Cerebellar nuclear complex (tissue), 1 donor: ENCODE data around the gene TTC28.

Source experiments
- DNase-seq, 2 experiments: peaks; one replicate each; lab custom pipeline; 2025; lab: John Stamatoyannopoulos, UW

TTC28 gene

DNA sequence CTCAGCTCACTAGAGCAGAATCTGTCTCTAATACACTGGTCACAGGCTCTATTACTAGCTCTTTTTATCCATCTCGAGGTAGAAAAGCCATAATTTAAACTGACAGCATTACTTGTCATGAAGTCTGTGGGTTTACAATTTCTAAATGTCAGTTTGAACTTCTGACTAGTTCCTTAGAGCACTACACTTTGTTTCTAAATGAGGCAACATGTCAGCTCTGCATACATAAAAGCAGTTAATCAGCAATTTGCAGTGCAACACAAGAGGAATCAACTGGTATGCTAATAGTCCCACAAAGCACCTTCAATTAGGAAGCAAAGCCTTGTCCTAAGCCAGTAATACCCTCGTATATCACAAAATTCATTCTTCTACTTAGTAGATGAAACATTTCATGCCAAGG, 321.3 kb downstream of the TTC28 start:
- DNase-seq: no peak

DNA sequence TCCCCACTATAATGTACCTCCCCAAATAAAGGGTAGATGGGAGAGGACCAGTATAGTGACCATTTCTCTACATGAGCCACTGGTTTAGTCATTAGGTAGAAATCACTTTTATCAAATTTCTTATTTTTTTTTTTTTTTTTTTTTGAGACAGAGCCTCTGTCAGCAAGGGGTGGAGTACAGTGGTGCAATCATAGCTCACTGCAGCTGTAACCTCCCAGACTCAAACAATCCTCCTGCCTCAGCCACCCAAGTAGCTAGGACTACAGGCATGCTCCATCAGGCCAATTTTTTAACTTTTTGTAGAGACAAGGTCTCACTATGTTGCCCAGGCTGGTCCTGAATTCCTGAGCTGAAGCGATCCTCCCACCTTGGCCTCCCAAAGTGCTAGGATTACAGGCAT, 322.4 kb downstream of the TTC28 start:
- DNase-seq: no peak

DNA sequence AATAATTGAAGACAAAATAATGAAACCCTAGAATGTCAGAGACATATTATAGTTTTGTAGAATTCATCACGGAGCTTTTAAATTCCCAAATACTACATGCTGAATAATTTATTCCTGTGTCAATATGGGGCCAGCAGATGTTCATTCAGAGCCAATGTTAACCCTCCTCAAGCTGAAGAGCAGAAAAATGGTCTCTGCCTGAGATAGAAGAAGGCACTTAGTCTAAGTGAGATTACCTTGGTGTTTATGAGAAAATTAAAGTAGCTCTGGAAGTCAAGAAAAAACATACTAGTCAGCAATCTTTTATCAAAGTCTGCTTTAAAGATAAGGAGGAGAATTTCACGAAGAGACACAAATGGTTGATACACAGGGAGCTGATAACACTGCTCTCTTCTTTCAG, 328.2 kb downstream of the TTC28 start:
- DNase-seq: no peak

DNA sequence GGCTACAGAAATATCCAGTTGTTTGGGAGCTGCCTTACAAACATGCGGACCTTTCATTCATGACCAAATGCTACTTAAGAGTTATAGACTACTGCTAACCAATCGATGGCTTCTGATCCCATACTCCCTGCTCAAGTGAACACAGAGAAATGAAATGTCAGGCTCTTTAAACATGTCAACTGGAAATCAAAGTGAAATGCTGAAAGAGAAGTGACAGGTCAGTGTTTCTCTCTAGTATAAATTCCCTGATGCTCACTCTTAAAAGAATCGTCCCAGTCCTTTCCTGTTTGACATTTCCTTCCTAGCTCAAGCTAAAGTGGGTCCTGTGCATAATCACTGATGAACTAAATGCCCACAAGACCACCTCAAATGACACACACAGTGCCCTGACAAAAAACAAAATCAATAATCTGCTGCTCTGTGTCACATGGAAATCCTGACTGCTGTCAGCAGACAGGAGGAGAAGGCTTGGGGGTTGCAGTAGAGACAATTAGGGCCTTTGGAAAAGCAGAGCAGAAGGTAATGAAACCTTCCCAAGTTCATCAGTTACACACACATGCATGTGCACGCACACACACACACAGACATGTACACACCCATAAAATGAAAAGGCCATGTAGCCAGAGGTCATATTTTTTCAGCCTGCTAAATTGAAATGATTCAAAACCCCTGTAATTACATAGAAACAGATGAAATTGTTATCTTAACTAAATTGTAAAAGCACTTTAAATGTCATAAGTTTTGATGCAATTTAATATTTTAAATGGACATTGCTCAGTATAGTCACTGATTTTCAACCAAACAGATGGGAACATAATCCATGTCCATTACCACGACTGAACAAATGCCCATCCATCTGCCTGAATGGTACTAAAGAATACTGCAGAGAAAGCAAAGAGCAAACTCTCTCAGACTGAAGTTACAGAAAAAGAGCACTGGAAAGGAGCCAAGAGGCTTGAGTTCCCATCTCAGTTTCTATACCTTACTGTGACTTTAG, 330.7 kb downstream of the TTC28 start:
- DNase-seq: no peak

DNA sequence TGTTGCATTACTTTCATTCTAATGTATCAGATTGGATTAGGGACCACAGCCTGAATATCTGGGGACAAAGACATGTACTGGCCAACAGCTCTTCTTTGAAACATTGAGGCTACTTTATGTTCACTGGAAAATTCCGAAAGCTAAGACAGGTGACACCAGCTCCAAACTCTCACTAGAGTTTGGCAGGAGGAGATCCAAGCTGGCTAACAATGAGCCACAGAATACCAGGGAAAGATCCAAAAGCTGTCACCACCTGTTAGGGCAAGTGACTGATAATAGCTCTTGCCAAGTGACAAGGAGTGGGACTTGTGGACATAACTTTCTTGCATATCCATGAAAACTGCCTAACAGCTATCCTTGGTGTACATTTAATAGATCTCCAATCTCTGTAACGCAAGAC, 333.3 kb downstream of the TTC28 start:
- no peak for DNase-seq

DNA sequence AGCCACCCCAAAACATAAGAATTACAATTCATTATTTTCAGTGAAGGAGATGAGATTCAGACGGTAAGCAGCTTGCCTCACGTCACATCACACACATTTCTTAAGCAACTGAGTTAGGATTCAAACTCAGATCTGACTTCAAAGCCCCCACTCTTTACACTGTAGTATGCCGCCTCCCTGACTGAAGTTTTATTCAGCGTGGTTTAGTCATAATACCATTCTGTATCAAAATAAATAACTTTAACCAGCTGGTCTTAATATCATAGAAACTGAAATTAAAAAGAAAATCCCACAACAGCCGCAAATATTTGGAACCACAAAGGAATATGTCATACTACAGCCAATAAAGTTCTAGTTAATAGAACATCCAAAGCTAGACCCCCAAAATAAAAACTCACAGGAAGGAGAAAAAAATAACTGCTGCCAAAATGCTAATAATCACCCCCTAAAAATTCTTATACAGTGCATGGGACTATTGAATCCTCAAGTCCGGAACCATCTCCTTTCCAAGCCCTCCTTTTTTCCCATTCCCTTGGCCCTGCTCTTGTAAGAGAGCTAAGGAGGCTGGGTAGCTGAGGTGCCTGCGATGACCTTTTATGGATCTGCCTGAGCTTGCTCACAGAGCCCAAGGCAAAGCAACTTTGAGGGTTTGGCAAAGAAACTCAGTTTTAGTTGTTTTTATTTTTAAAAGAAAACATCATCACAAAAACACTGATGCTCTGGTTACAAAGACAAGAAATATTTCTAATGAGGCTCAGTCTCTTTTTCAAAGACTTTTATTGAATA, 334.5 kb downstream of the TTC28 start:
- DNase-seq: no peak

DNA sequence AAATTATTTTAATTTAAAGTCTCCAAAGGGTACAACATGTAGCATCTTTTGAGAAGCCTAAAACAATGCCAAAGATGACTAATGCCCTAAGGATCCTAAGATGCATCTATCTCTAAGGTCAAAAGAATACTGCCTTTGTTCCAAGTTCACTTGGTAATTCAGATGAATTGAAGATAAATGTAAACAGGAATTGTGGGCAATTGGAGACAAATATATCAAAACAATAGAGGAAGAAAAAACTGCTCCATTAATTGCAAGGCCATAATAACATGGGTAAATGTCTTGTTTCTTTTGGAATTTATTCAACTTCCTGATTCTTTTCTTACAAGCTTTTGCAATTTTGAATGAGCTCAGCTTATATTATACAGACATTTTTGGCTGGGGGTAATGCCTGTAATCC, 338.6 kb downstream of the TTC28 start:
- no peak for DNase-seq

DNA sequence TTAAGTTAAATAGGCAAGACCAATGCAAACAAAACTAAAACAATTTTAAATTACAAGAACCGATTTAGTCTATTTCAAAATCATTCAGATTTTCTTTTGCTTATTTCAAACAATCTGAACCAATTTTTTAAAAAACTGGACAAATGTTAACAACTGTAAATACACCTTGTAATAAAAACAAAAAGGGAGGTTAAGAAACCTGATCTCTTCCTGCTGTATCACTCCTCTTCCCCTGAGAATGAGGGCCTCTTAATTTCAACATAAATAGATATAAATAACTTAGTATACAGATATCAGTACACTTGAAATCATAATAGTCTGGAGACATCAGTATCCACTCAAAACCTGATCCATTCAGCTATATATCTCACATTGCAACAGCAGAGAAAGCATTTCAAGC, 346.6 kb downstream of the TTC28 start:
- DNase-seq: no peak

DNA sequence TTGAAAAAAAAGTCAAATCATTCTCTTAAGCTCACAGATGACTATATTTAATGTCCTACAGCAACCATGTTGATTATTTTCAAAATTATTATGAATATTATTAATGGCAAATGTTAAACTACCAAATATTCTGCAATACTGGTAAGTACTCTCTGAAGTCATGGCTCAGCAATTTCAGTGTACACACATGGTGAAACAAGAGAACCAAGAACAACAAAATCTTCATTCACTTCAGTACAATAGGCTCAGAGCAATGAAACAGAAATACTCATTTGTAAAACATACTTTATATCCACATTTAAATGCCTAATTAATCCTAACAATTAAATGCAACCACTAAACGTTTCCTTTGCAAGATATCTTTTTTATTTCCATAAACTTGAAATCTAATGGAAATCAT, 347.2 kb downstream of the TTC28 start:
- DNase-seq: no peak

DNA sequence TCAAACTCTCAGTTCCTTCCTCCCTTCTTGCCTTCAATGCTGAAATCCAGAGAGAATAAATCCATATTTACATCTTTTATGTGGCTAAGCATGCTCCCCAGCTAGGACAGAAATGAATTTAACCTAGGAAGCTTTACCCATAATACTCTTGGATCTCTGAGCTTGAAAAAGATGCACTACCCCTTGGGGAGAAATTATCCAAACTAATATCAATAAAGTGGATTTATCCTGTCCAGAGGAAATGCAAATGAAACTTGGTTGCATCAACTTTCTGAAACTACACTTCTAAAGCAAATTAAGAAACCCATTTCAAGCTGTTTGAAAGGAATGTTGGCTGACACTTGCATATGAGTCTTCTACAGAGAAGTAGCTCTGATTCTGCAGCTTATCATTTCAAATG, 347.9 kb downstream of the TTC28 start:
- DNase-seq: no peak

DNA sequence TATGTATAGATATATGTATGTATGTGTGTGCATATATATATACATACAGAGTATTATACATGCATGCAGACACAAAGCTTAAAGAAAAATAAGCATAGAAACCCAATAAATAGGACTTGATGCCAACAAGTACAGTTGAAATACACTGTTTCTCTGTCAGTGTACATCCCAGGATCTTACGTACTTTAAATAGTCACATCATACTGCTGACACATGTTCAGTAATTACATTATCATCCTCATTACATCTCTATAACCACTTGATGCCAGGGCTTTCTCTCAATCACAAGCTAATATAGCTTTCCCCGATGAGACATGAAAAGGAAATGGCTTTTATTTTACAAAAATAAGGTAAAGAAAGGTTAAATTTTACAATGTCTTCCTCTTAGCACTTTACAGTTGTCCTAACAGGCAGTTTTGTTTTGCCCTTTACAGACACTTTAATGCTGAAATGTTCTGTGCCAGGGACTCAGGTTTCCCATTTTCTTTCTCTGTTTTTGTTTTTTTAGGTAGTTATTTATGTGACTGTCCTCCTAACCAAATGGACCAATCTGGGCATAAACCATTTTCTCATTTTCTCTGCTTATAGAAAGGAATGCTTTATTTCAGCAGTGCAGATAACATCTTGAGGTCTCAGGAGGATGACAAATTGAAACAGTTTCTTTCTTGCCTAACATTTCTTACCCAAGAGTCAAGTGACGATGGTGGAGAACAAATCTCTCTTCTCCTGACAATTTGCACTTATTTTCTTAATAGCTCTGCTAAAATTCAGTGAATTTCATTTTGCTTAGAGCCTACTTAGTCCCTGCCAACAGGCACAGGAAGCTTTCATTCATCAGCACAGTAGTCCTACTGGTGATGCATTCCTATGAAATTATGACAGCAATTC, 350.2 kb downstream of the TTC28 start:
- DNase-seq: no peak

DNA sequence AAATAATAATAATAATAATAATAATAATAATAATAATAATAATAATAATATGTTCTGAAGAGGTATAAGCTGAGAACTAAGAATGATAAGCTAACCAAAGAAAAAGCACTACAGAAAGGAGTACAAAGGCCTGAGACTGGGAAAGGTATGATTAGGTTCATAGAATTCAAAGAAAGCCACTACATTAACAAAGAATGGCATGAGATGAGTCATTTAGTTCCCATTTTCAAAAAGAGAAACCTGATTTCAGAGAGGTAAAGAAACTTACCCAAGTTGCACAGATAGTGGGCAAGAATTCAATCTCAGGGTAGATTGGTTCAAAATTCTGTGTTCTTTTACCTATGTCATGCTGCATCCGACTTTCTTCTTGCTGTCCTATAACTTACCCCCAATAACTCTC, 350.9 kb downstream of the TTC28 start:
- no peak for DNase-seq

DNA sequence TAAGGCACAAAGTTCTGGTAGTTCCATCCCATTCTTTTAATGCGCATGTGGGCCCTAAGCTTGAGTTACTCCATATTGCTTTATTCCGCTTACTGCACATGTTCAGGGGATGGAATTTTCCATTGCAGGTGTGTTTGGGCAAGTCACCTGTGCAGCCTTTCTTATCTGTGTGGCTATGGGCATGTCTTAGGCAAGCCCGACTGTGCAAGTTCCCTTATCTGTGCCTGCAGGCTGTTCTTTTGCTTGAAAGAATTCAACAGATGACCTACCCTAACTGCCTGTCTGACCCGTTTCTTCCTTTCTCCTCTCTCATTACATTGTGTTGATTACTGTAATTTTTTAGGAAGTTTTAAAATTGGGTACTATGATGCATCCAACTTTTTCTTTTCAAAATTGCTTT, 363.6 kb downstream of the TTC28 start:
- no peak for DNase-seq

DNA sequence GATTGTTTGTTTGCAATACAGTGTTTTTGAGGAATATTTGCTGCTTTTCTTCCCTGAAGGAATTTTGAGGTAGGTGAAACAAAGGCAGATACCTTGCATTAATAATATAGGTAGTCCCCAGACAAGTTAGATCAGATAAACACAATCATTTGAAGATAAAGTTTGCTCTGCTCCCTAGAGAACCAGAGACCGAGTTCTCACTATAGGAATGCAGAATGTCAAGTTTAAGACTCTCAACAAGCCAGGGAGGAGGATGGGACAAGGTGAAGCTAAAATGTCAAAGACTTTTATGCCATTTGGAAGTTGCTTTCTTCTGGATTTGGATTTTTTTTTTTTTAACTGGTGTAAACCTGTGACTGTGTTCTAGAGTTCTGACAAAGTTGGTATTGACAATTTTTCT, 364.7 kb downstream of the TTC28 start:
- DNase-seq: no peak

DNA sequence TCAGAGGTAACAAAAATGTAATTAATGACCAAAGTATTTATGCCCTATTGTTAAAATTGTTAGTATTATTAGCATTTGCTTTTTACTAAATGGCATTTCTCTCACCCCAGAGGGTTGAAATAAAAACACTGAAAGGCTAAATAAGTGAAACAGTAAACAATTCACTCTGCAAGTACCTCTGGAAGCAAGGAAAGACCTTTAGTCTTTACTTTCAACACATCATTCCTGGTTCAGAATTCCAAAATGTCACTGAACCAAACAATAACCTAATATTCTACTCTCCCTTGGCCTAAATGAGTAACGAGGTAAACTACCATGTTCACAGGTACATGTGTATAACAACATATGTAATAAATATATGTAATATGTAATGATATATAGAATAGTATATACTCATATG, 369.3 kb downstream of the TTC28 start:
- no peak for DNase-seq

DNA sequence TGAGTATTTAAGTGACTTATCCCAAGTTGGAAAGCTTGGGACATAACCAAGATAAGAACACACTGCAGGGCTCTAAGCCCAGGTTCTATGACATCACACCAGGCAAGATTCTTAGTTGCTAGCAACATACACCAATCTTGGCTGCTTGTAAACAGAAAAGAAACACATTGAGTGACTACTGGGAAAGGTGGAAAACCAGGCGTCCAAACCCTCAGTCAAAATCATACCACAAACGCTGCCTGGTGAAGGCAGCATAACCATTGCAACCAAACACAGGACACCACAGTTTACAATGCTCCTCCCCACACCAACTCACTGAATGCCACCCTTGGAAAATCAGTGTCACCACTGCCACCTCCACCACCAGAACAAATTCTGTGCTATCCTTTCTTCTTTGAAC, 379.9 kb downstream of the TTC28 start:
- DNase-seq: no peak

DNA sequence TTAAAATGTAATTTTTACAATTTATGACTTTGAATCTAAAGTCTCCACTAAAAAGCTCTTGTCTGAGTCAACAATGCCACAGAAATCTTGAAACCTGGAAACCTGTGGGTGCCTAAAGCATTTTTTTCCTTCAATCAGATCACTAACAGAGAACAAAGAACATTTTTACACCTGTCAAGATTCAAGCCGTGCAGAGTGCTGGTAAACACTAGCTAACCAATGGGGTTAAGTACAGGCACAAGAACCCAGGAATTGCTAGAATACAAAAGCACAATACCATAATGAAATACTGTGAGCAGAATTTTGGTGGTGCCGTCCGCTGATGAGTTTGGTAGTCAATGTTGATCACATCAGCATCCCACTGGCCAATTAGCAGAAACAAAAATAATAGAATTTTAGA, 380.3 kb downstream of the TTC28 start:
- no peak for DNase-seq

DNA sequence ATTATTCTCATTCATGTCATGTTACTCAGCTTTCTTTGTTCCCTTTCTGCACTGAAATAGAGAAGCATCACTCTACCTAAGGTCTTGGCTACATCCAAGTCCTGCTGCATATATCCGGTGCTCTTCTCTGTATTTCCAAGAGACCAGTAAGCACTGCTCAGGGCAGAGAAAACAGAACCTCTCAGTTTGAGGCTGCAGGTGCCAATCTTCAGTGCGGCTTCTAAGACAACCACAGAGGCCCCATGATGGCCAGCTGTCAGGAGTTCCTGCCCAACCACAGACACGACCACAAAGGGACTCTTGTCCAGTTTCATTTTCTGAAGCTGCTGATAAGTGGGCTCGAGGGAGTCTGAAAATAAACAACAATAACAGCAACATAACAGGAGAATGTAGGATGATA, 382.1 kb downstream of the TTC28 start:
- no peak for DNase-seq

DNA sequence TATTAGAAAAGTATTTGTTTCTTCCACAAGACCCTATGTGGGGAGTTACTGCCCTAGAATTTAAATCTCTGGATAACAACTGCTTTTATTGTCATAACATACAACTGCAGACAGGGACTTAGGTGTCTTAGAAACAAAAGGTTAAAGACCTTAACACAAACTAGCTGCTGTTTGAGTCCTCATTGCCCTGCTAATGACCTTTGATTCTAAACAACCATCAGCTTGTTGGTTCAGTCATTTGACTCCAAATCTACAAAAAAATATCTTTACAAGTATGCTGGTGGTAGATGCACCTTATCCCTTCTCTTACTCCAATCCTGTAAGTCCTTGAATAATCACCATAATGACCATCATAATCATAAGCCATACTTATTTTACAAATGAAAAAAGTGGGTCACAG, 383.2 kb downstream of the TTC28 start:
- no peak for DNase-seq

DNA sequence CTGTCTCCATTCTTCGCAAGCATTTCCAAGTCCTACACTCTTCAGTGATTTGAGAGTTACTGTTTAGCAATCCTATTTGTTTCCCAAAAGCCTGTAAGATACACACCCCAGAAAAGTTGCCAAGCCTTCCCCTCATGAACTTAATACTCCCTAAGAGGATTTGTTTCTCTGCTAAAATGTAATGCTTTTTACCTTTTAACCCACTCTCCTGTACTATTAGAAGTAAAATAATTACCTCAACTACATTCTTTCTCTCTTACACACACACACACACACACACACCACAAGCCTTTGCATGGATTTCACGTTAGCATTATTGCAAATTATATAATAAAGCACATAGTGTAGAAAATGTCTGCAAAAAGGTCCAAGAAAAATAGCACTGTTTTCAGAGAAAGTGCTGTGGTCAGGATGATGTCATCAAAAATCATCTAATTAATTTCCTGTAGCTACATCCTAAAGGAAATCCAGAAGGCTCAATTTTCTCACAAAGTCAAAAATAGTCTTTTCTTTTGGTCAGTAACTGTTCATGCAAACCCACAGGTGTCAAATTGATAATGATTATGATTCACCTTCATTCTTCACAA, 396.5 kb downstream of the TTC28 start:
- no peak for DNase-seq

DNA sequence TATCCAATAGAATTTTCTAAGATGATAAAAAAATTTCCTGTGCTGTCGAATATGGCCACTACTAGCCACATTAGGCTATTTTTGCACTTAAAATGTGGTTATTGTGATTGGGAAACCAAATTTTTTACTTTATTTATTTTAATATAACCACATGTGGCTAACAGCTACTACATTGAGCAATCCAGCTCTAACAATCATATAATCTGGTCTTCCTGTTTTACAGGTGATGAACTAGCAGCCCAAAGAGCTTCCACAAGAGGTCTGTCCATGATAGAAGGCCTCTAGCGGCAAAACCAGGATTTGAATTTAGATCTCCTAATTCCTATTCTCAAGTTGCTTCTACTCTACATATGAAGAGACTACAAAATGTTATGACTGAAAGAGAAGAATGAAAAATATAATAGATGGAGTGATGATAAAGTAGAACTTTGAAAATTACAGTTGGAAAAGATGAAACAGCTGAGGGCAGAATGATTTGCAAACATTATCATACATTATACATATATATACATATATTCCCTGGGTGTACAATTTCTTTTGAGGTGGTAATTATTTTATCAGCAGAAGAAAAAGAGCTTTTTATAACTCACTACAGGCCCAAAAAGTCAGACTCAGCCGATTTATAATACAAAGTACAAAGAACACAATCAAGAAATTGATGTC, 397.1 kb downstream of the TTC28 start:
- no peak for DNase-seq
